GM23248 (cell line): ENCODE measurements around the gene ELL2. TPM values are rescaled to one million over a fixed set of nuclear protein-coding genes. Genes with fewer than 3 reads are reported as not detected.
A peak's percentile ranks its signal among the peaks of the same experiment; 100 is the strongest.
"Not testable (repeated sequence)": the region's sequence is repeated elsewhere in the genome, so short reads cannot be mapped to it uniquely, and the experiment has no call there.

ENCODE experiments used
- DNase-seq: peaks from one replicate; pipeline ENCODE4 v3.0.0-alpha.2; 2015
- H2AFZ ChIP-seq: fragments of 200-600 bp; sonication (generic); 2 replicates; pipeline ENCODE4 v1.6.1; 2016; ENCODE audit warnings: antibody characterized with exemption
- H3F3A ChIP-seq: fragments of 200-600 bp; sonication (generic); 2 replicates; pipeline ENCODE4 v1.6.1; 2016; ENCODE audit warnings: mild to moderate bottlenecking, antibody characterized with exemption, mixed run types; ENCODE audit not compliant: insufficient read depth
- H3K27ac ChIP-seq: fragments of 200-600 bp; sonication (generic); 2 replicates; pipeline ENCODE4 v1.5.1; 2016; ENCODE audit warnings: mild to moderate bottlenecking
- H3K27me3 ChIP-seq: fragments of 200-600 bp; sonication (generic); replicated peaks from 2 replicates; pipeline ENCODE4 v1.6.1; 2016; ENCODE audit warnings: mild to moderate bottlenecking; ENCODE audit not compliant: insufficient read depth
- H3K36me3 ChIP-seq: fragments of 200-600 bp; sonication (generic); 2 replicates; pipeline ENCODE4 v1.6.1; 2016; ENCODE audit warnings: low read depth, mild to moderate bottlenecking
- H3K4me1 ChIP-seq: fragments of 200-600 bp; sonication (generic); 2 replicates; pipeline ENCODE4 v1.6.1; 2016; ENCODE audit warnings: mild to moderate bottlenecking; ENCODE audit not compliant: insufficient read depth
- H3K4me2 ChIP-seq: fragments of 200-600 bp; sonication (generic); one replicate; pipeline ENCODE4 v1.6.1; 2016; ENCODE audit warnings: mild to moderate bottlenecking; ENCODE audit not compliant: unreplicated experiment
- H3K4me3 ChIP-seq: fragments of 200-600 bp; sonication (generic); 2 replicates; pipeline ENCODE4 v1.5.1; 2016; ENCODE audit warnings: mild to moderate bottlenecking
- H3K79me2 ChIP-seq: fragments of 200-600 bp; sonication (generic); 2 replicates; pipeline ENCODE4 v1.6.1; 2016; ENCODE audit warnings: mild to moderate bottlenecking; ENCODE audit not compliant: insufficient read depth
- H3K9ac ChIP-seq: fragments of 200-600 bp; sonication (generic); 2 replicates; pipeline ENCODE4 v1.6.1; 2016; ENCODE audit warnings: mild to moderate bottlenecking
- H3K9me2 ChIP-seq: fragments of 200-600 bp; sonication (generic); 2 replicates; pipeline ENCODE4 v1.6.1; 2016; ENCODE audit warnings: mixed run types, mild to moderate bottlenecking, moderate library complexity; ENCODE audit not compliant: insufficient read depth
- H3K9me3 ChIP-seq: fragments of 200-600 bp; sonication (generic); one replicate; pipeline ENCODE4 v1.6.1; 2017; ENCODE audit warnings: low read depth
- H4K20me1 ChIP-seq: fragments of 200-600 bp; sonication (generic); 2 replicates; pipeline ENCODE4 v1.6.0; 2016; ENCODE audit not compliant: insufficient read depth
- EZH2 ChIP-seq: fragments of 200-600 bp; sonication (generic); IDR thresholded peaks from 2 replicates; pipeline ENCODE4 v1.6.1; 2018; ENCODE audit warnings: antibody characterized with exemption, mild to moderate bottlenecking; ENCODE audit not compliant: insufficient read depth, poor library complexity, severe bottlenecking
- EZH2phosphoT487 ChIP-seq: fragments of 200-600 bp; sonication (generic); IDR thresholded peaks from 2 replicates; pipeline ENCODE4 v1.6.1; 2018; ENCODE audit warnings: antibody characterized with exemption, moderate library complexity, mild to moderate bottlenecking, low read depth; ENCODE audit not compliant: insufficient read depth
- WGBS, 2 experiments: methylation state at CpG; one replicate each; pipeline ENCODE4 v1.1.6; 2015 to 2017; ENCODE audit warnings: low lambda C conversion rate in 2 of 2, low coverage in 1 of 2; ENCODE audit errors: missing lambda C conversion rate in 2 of 2; 5-methylcytosine and 5-hydroxymethylcytosine counted together
- in situ Hi-C: fragments of 300-500 bp; cut with MboI; formaldehyde crosslinking; loops from 2 replicates; pipeline ENCODE4 v1.15.0; 2020
- polyA plus RNA-seq: library from polyadenylated mRNA; unstranded; fragments of >200 nt; fragmentation: Nextera tagmentation; extraction: Ambion mirVana; gene quantifications from 2 replicates; pipeline ENCODE4 v1.2.1, GENCODE V29; 2016
- total RNA-seq: library from RNA; depleted of rRNA; stranded (reverse); fragments of >200 nt; shearing (Covaris generic); gene quantifications from 2 replicates; pipeline ENCODE4 v1.2.3, GENCODE V29; 2014

Gene ELL2
- total and polyA plus RNA-seq, 2 experiments from 2014 or later: 159 to 243 TPM

DNA sequence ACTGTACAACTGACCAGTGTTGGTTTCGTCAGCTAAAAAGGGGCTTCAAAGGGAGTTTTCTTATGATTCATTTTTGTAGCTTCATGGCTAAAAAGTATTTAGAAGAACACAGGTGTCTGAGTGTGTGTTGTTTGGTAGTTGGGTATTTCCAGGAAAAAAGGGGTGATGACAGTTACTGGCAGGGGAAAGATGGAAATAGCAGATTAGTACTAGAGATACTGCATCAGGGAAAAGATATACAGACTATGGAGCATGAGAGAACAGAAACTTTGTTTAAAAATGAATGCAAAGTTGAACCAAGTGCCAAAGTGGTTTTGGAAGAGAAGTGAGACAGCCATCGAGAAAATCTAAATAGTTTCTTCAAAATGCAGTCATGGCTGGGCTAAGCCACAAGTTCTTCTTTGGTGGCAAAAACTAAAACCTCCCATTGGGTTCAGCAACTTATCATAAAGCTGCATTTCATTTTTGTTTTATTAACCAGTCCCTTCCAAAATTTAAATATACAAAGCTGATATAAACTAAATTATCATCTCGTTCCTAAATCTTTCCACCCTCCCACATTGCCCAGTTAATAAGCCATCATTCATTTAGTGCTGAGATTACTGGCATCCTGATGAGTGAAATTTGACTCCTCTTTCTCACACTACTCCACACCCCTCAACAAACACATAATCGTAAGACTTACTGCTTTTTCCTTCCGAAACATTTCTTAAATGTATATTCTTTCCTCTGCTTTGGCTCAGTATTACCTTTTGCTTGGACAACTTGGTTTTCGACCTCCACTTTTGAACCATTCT lies 33.5 kb downstream of the ELL2 start:
- 69 to 70% methylated on average over 6 of the region's 6 CpGs for WGBS, 2 experiments
- peaks cover 68% of the 10 kb centered on the region for H3K36me3 ChIP-seq
- no peak overlapping the region for H3K4me2 ChIP-seq
- H3K9me3 ChIP-seq: no peaks in the 10 kb centered on the region
- H3K4me3 ChIP-seq: no peak overlapping the region
- H3K27ac ChIP-seq: peak overlapping the region; percentile 15; the same call in 1 of the 2 replicates
- H3K79me2 ChIP-seq: peaks cover 98% of the 10 kb centered on the region
- H4K20me1 ChIP-seq: peaks cover 56% of the 10 kb centered on the region
- in situ Hi-C loops: no loop called here
- no peak for TF ChIP-seq EZH2
- TF ChIP-seq EZH2phosphoT487: no peak
- DNase-seq: peak; percentile 41
- no peak overlapping the region for H3K9ac ChIP-seq
- no peak overlapping the region for H2AFZ ChIP-seq
- H3K4me1 ChIP-seq: peaks cover 64% of the 10 kb centered on the region
- H3K9me2 ChIP-seq: no peaks in the 10 kb centered on the region
- peaks cover 95% of the 10 kb centered on the region for H3F3A ChIP-seq
- no peaks in the 10 kb centered on the region for H3K27me3 ChIP-seq

DNA sequence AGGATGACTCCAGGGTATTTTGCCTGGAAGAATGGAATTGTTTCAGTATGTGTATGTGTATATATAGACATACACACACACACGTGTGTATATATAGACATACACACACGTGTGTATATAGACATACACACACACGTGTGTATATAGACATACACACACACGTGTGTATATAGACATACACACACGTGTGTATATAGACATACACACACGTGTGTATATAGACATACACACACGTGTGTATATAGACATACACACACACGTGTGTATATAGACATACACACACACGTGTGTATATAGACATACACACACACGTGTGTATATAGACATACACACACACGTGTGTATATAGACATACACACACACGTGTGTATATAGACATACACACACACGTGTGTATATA lies 34.4 kb downstream of the ELL2 start:
- H3K9me2 ChIP-seq, H3K4me2 ChIP-seq, H3K9ac ChIP-seq, H2AFZ ChIP-seq, DNase-seq, H3K27me3 ChIP-seq, H3K4me3 ChIP-seq, H3K9me3 ChIP-seq, in situ Hi-C loops: not testable (repeated sequence)
- Histone ChIP-seq H3K27ac (peak overlapping the region; percentile 36; the same call in 1 of the 2 replicates), H3F3A (peaks cover 97% of the 10 kb centered on the region), H4K20me1 (peaks cover 61% of the 10 kb centered on the region), H3K36me3 (peaks cover 68% of the 10 kb centered on the region), H3K4me1 (peaks cover 66% of the 10 kb centered on the region), H3K79me2 (peaks cover 98% of the 10 kb centered on the region)
- 91% methylated on average over 3 to 13 of the region's 13 CpGs for WGBS, 2 experiments

DNA sequence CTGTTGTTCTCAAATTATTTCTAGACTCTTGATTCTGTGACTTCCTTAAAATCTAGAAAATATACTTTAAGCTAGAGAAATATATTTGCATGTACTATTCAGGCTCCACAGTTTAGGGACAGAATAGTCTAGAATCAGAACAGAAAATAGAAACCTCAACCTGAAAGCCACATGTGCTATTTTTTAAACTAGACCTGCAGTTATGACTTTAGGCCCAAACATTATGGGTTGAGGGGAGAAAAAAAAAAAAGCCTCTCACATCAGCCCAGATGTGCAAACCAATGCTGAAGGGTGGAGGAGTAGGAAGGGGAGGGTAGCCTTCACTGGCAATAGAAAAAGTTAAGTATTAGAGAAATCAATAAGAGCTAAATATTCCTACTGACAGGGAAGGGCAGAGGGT lies 35.7 kb downstream of the ELL2 start:
- H2AFZ ChIP-seq: no peak overlapping the region
- TF ChIP-seq EZH2: no peak
- TF ChIP-seq EZH2phosphoT487: no peak
- H3K27ac ChIP-seq: peak overlapping the region; percentile 36
- H3K79me2 ChIP-seq: peaks cover 98% of the 10 kb centered on the region
- peaks cover 58% of the 10 kb centered on the region for H3K4me1 ChIP-seq
- peaks cover 97% of the 10 kb centered on the region for H3F3A ChIP-seq
- no peak for DNase-seq
- H3K9ac ChIP-seq: no peak overlapping the region
- H3K4me3 ChIP-seq: no peak overlapping the region
- H3K4me2 ChIP-seq: no peak overlapping the region
- H4K20me1 ChIP-seq: peaks cover 55% of the 10 kb centered on the region
- H3K9me2 ChIP-seq: no peaks in the 10 kb centered on the region
- no peaks in the 10 kb centered on the region for H3K9me3 ChIP-seq
- in situ Hi-C loops: no loop called here
- no peaks in the 10 kb centered on the region for H3K27me3 ChIP-seq
- H3K36me3 ChIP-seq: peaks cover 64% of the 10 kb centered on the region

DNA sequence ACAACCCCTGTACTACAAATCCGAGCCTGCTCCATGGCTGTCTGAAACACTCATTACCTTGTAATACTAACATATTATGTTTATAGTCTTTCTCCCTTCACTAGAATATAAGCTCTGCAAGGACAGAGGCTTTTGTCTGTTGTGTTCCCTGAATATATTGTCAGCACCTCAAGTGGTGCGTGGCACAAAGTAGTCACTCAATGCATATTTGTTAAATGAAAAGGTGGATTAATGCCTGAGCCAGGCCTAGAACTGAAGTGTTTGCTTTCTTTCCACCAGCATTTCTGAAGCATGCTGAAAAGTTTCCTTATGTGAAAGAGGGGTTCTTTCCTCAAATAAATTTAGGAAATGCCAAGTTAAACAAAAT lies 36.3 kb downstream of the ELL2 start:
- Histone ChIP-seq H3K9ac (no peak overlapping the region), H3K36me3 (peaks cover 64% of the 10 kb centered on the region), H3K4me1 (peaks cover 53% of the 10 kb centered on the region), H3K27me3 (no peaks in the 10 kb centered on the region), H3K9me2 (no peaks in the 10 kb centered on the region), H3K9me3 (no peaks in the 10 kb centered on the region), H3K27ac (peak overlapping the region; percentile 36), H4K20me1 (peaks cover 50% of the 10 kb centered on the region), H2AFZ (no peak overlapping the region), H3K79me2 (peaks cover 98% of the 10 kb centered on the region), H3K4me2 (no peak overlapping the region), H3F3A (peaks cover 97% of the 10 kb centered on the region), H3K4me3 (no peak overlapping the region)
- no peak for TF ChIP-seq EZH2phosphoT487
- no peak for TF ChIP-seq EZH2
- in situ Hi-C loops: no loop called here
- DNase-seq: no peak
- WGBS, 2 experiments: 93 to 100% methylated on average over 2 of the region's 2 CpGs
